Endothelial cell of hepatic sinusoid (primary cell): ENCODE data around the gene PTPN5.
"Not testable (repeated sequence)": the region's sequence is repeated elsewhere in the genome, so short reads cannot be mapped to it uniquely, and the experiment has no call there.

ENCODE experiments used
- in situ Hi-C: cut with HindIII; loops from 2 replicates; pipeline ENCODE4 v1.10.0; 2017; ENCODE audit warnings: low sequenced_read_pairs

PTPN5 gene

DNA sequence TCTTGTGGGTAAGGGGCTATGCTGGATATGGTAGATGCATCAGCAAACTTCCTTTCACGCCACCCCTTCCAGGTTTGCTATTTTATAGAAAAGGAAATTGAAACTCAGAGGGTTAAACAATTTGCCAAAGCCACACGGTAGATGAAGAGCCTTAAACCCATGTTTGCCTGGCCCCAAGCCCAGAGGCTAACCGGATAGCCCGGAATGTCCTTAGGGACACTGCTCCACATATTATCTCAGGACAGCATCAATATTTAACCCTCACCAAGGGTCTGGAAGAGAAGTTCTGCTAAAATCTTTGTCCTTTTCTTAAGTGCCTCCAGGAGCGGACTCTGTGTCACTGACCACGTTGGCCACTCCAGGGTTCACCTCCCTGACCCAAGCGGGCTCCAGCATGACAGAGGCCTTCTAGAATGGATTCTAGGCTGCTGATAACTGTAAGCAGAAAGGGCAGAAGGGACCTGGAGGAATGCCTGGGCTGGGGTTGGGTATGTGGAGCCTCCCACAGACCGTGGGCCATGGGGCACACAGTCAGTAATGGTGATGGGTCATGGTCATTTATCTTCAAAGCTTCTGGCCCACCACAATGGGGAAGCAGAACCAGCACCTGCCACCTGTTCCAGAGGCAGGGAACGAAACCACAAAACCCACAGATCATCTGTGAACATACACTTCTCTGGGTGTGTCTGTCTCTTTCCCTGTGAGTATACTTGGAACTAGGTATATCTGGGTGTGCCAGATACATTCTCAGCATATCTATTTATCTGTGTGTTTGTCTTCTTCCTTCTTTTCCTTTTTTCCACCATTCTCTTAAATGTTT, 98.4 kb downstream of the PTPN5 start:
- in situ Hi-C loops: no loop called here

DNA sequence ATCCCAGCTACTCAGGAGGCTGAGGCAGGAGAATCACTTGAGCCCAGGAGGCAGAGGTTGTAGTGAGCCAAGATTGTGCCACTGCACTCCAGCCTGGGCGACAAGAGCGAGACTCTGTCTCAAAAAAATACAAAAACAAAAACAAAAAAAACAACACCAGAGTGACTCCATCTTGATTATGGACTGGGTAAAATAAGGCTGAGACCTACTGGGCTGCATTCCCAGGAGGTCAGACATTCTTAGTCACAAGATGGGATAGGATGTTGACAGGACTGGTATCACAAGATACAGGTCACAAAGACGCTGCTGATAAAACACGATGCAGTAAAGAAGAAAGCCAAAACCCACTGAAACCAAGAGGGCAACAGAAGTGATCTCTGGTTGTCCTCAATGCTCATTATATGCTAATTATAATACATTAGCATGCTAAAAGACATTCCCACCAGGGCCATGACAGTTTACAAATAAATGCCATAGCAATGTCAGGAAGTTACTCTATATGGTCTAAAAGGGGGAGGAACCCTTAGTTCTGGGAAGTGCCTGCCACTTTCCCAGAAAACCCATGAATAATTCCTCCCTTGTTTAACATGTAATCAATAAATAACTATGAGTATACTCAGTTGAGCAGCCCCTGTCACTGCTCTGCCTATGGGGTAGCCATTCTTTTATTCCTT, 100.0 kb downstream of the PTPN5 start:
- in situ Hi-C loops: not testable (repeated sequence)

DNA sequence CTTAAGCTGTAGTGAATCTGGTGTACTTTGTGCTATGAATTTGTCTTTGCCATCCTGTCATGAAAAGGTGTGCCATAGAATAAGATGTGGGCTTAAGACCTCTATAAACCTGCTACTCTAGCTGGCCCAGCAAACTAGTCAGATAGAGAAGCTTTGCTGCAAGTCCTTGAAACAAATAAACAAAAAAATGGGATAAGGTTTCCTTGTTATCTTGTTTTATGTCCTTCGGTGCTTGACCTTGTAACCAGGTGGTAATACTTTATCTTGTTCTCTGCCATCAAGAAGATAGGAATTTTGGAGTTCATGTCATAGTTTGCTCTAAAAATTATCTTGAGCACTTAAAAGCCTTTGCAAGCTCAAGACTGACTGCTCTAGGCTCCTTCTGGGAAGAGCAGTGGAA, 107.3 kb downstream of the PTPN5 start:
- in situ Hi-C loops: no loop called here

DNA sequence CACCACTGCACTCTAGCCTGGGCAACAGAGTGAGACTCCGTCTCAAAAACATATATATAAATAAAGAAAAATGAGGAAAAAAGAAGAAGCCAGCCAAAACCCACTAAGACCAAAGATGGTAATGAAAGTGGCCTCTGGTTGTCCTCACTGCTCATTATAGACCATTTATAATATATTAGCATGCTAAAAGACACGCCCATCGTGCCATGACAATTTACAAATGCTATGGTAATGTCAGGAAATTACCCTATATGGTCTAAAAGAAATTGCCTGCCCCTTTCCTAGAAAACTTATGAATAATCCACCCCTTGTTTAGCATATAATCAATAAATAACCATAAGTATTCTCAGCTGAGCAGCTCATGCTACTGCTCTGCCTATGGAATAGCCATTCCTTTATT, 109.1 kb downstream of the PTPN5 start:
- in situ Hi-C loops: no loop called here

DNA sequence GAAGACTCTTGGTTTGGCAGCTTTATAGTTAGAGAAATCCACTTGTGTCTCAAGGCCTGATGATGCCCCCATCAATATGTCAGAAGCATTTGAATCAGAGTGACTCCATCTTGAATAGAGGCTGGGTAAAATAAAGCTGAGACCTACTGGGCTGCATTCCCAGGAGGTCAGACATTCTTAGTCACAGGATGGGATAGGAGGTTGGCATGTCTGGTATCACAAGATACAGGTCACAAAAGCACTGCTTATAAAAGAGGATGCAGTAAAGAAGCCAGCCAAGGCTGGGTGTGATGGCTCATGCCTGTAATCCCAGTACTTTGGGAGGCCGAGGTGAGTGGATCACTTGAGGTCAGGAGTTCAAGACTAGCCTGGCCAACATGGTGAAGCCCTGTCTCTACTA, 109.6 kb downstream of the PTPN5 start:
- in situ Hi-C loops: not testable (repeated sequence)
